ENCODE measurements around the gene KCNIP4.

DNA sequence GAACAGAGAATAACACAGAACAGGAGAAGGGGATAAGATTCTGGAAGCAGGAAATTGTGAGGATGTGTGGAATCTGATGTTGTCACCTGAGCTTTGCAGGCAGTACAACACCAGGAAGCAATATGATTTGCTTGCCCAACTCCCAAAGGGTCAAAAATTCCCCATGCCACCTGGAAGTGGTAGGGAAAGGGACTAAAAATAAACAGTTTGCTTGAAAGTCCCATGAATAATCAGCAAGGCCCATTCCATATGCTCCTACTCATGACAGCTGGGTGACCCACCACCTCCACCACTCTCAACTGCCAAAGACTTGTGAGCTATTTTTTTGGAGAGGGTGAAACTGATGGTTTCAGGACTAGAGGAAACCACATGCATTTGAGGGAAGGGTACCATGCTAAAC is 168.4 kb downstream of the KCNIP4 start:
- TF ChIP-seq, protein P1, sequence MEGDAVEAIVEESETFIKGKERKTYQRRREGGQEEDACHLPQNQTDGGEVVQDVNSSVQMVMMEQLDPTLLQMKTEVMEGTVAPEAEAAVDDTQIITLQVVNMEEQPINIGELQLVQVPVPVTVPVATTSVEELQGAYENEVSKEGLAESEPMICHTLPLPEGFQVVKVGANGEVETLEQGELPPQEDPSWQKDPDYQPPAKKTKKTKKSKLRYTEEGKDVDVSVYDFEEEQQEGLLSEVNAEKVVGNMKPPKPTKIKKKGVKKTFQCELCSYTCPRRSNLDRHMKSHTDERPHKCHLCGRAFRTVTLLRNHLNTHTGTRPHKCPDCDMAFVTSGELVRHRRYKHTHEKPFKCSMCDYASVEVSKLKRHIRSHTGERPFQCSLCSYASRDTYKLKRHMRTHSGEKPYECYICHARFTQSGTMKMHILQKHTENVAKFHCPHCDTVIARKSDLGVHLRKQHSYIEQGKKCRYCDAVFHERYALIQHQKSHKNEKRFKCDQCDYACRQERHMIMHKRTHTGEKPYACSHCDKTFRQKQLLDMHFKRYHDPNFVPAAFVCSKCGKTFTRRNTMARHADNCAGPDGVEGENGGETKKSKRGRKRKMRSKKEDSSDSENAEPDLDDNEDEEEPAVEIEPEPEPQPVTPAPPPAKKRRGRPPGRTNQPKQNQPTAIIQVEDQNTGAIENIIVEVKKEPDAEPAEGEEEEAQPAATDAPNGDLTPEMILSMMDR (conservative IDR thresholded peaks at IDR 0.05), result no peak
- no peak for TF ChIP-seq EZH2 (IDR thresholded peaks at IDR 0.05; ENCODE audit: low read depth)
